Ureter (tissue), 1 donor: ENCODE measurements around the gene TAS2R31. TPM values are rescaled to one million over a fixed set of nuclear protein-coding genes. Genes with fewer than 3 reads are reported as not detected.
"Not testable (repeated sequence)": the region's sequence is repeated elsewhere in the genome, so short reads cannot be mapped to it uniquely, and the experiment has no call there.

ENCODE experiments used
- DNase-seq: peaks from one replicate; pipeline ENCODE4 v3.0.0-alpha.2; 2020; ENCODE audit warnings: low spot score
- total RNA-seq: library from RNA; stranded (reverse); gene quantifications from one replicate; pipeline ENCODE4 v1.2.4, GENCODE V29; 2023
- donor health status: DM: yes; HTN: yes; CAD: no.

TAS2R31 gene, protein sequence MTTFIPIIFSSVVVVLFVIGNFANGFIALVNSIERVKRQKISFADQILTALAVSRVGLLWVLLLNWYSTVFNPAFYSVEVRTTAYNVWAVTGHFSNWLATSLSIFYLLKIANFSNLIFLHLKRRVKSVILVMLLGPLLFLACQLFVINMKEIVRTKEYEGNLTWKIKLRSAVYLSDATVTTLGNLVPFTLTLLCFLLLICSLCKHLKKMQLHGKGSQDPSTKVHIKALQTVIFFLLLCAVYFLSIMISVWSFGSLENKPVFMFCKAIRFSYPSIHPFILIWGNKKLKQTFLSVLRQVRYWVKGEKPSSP
- total RNA-seq: 12.2 TPM

DNA sequence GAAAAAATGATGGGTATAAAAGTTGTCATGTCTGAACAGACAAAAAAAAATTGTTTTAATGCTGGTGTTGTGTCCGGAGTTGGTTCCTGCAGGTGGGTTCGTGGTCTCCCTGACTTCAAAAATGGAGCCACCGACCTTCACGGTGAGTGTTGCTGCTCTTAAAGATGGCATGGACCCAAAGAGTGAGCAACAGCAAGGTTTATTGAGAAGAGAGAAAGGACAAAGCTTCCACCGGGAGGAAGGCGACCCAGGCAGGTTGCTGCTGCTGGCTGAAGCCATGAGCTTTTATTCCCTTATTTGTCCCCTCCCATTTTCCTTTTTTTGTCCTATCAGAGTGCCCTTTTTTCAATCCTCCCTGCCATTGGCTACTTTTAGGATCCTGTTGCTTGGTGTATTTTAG is at the start of gene TAS2R31:
Gene TAS2R31, minus strand, starts transcription at position 101 of the 400 bp plus-strand sequence. Its CDS starts 72 bp downstream, at position 29.
- no peak for DNase-seq

DNA sequence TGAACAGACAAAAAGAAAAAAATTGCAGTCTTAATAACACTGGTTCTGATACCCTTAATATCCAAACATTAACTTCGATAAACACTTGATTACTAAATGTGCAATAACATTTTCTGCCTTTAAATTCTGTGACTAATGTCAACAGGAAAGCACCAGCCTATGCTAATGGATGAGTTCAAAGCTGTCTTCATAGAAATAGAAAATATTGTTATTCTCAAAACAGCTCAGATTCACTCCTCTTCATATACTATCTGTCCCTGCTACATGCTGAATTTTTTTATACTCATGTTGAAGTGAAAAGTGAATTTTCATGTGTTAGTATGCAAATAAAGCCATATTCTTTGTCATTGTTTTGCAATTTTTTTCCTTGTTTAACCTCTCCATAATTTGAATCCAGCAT is 47.0 kb upstream of the TAS2R31 start:
- DNase-seq: no peak

DNA sequence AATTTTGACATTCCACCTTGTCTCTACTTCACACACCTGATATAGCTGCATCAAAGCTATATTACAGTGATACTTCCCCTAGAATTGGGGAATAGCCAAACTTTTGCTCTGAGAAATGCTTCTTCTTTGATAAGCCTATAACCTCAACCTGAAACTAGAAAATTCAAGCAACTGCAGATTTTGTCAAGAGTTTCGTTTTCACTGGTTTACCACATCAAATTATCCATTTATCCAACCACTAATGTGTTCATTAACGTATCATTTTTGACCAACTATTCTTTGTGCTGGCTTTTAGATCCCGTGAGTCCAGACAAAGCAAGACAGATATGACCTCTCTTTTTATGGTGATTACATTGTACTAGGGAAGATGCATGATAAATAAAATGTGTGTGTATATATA is 44.4 kb upstream of the TAS2R31 start:
- no peak for DNase-seq

DNA sequence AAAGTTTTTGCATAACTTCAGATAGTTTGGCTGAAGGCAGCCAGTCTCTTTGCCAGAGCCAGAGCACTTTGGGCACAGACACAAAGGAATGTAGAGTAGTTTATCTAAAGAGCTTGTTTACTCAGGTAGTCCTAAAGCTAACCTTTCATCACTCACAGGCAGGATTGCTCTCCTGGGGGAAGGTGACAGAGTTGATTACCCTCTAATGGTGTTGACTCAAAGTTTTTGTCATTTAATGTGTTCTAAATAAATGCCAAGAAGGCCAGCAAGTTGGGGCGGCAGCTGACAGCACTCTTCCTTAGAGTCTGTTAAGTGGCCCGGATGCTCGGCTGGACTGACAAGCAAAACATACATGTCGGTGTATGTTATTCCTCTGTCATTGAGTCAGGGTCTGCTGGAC is 40.2 kb upstream of the TAS2R31 start:
- DNase-seq: no peak

DNA sequence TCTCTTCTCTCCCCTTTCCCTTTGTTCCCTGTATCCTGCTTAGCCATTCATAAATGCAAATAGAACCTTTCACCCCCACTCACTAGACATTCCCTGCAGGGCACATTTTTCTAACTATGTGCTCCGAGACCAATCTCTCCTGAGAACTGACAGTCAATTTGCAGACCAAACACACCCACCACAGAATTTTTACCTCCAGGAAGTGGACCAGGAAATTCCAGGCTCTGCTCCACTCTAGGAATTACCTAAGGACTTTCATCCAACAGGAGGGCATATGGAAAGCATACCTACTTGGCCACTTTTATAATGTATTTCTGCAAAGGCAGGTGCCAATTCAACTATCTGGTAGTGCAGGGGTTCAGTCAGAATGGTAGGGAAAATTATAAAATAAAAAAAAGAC is 39.8 kb upstream of the TAS2R31 start:
- DNase-seq: no peak

DNA sequence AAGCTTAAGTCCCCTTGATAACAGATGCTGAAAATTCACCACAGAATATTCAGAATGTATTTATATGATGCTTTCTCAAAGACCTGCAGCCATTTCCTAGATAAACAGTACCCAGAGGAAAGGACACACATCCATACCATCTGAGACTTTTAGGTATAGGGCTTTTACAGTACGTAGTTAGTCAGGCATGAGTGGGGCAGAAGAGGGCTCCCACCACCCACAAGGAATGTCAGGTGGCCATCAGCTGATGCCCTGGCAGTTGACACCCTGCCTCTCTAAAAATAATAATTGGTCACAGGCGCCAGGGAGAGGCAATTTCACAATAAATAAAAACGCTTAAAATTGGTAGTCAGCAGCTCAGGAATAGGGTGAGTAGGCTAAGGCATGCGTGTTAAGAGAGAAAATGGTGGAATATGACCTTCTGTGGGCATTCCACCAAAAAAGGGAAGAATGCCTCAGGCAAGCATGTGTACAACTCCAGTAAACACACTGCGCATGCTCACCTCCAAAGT is 38.7 kb upstream of the TAS2R31 start:
- DNase-seq: no peak

DNA sequence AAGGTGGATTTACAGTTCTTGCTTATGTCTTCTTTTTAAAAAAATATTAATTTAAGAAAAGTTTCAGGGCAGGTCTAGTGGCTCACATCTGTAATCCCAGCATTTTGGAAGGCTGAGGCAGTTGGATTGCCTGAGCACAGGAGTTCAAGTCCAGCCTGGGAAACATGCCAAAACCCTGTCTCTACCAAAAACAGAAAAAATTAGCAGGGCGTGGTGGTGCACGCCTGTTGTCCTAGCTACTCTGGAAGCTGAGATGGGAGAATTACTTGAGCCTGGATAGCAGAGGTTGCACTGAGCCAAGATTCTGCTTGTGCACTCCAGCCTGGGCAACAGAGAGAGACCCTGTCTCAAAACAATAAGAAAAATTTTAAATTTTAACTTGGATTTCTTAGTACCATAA is 36.3 kb upstream of the TAS2R31 start:
- DNase-seq: no peak

DNA sequence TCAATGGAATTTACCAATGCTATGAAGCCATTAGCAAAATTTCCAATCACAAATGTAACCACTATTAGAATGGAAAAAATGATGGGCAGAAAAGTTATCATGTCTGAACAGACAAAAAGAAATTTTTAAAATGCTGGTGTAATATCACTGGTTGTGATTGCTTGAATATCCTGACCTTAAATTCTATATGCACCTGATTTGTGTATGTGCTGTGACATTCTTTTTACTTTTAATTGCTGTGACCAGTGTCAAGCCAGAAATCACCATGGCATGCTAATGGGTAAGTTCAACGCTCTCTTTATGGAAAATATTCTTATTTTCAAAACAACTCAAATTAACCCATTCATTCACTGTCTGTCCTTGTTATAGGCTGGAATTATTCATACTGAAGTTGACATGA is 31.0 kb upstream of the TAS2R31 start, which contains the start of gene TAS2R46:
Gene TAS2R46, minus strand, starts transcription at position 101 of the 400 bp plus-strand sequence. Its CDS starts 0 bp downstream, at position 101.
- not testable (repeated sequence) for DNase-seq

DNA sequence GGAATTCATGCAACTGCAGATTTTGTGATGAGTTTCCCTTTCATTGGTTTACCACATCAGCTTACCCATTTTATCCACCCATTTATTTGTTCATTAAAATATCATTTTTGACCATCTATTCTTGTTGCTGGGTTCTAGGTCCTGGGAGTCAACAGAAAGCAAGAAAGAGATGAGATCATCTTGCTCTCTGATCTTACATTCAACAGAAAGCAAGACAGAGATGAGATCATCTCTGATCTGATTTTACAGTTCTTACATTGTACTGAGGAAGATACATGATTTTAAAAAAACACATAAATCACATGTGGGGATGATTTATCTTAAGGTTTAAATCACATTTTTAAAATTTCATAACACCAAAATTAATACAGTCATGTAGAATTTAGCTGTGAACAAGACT is 28.6 kb upstream of the TAS2R31 start:
- no peak for DNase-seq

DNA sequence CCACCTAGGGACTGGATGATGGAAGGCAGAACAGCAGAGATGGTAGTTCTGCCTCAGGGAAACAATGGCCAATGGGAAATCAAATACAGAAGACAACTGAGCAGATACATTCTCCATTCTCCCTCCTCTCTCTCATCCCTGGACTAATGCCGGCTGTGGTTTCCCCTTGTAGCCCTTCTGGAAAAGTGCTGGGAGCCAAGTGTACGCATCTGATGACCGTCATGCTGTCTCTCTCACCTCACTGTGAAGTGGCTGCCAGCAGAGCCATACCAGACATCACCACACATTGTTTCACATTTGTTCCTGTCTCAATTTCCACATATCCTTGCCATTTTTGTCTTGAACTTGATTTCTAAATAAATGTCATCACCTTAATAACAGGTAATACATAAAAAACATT is 27.8 kb upstream of the TAS2R31 start:
- no peak for DNase-seq

DNA sequence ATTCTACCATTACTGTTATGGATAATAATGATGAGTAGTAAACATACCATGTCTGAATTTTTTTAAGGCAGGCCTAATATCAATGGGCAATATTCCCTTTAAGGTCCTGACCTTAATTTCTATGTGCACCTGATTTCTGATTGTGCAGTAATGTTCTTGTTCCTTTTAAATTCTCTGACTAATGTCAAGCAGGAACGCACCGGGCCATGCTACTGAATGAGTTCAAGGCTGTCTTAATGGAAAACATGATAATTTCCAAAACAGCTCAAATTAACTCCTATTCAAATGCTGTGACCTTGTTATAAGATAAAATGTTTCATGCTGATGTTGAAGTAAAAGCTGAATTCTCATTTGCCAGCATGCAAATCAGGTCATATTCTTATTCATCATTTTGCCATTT is 24.1 kb upstream of the TAS2R31 start:
- no peak for DNase-seq

DNA sequence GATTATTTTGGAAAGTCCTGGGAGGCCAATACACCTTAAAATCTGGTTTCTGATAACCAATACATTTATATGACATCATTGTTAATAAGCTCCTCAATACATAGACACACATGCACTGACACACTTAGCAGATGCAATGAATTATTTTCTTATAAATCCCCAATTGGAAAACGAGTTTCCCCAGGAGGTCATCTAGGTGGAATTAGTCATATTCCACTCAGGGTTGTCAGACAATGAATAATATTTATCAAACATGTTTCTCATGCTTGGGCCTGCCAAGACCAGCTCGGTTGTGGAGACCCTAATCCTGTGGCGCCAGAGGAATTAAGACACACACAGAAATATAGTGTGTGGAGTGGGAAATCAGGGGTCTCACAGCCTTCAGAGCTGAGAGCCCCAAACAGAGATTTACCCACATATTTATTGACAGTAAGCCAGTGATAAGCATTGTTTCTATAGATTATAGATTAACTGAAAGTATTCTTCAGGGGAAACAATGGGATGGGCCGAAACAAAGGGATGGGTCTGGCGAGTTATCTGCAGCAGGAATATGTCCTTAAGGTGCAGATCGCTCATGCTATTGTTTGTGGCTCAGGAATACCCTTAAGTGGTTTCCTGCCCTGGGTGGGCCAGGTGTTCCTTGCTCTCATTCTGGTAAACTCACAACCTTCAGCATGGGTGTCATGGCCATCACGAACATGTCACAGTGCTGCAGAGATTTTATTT is 18.8 kb upstream of the TAS2R31 start:
- DNase-seq: not testable (repeated sequence)

DNA sequence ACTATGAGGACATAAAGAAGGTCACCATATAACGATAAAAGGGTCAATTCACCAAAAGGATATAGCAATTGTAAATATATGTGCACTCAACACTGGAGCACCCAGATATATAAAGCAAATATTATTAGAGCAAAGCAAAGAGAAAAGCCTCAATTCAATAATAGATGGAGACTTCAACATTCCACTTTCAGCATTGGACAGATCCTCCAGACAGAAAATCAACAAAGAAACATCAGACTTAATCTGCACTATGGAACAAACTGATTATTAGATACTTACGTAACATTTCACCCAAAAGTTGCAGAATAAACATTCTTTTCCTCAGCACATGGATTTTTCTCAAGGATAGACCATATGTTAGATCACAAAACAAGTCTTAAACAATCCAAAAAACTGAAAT is 10.2 kb upstream of the TAS2R31 start:
- DNase-seq: not testable (repeated sequence)

DNA sequence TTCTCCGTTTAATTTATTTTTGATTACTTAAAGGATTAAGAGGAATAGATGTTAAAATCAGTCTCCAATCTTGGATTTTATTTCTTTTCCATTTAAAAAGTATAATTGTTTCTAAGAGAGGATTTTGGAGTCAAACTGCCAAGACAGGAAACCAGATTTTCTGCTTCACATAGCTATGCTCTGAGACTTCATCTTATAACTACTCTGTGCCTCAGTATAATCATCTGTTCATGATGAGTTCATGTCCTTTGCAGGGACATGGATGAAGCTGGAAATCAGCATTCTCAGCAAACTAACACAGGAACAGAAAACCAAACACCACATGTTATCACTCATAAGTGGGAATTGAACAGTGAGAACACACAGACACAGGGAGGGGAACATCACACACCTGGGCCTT is 9.0 kb upstream of the TAS2R31 start:
- no peak for DNase-seq

DNA sequence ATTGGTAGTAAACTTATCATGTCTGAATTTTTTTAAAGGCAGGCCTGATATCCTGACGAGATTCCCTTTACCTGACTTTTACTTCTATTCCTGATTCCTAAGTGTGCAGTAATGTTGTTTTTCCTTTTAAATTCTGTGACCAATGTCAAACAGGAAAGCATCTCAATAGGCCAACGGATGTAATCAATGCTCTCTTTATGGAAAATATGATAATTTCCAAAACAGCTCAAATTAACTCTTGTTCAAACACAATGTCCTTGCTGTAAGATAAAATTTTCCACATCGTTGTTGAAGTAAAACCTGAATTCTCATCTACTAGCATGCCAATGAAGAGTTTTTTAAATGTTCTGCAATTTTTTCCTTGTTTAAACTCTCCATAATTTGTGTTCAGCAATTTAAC is 8.0 kb upstream of the TAS2R31 start:
- no peak for DNase-seq

DNA sequence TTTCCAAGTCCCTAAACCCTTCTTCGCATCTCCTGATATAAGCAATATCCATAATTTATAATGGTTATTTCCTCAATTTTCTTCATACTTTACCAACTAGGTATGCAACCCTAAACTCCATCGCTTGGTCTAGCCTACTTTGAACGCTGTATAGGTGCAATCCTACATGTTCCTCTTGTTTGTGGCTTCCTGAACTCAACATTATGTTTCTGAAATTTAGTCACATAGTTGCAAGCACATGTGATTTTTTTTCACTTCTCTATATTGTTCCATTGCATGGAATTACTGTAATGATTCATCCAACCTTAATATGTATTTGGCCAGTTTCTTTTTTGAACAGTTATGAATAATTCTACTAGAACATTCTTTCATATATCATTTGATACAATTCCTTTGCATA is 2.8 kb upstream of the TAS2R31 start:
- DNase-seq: not testable (repeated sequence)

DNA sequence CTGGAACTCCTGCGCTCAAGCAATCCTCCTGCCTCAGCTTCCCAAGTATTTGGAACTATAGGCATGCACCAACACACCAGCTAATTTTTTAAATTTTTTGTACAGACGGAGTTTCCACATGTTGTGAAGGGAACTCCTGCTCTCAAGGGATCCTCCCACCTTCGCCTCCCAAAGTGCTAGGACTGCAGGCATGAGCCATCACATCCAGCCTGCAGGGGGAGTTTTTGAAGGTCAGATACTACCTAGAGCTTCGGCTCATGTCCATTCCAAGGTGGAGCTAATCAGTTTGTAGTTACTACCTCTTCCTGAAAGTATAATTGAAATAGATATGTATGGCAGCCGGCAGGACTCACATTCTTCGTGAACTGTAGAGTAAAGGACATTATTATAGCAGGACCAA is 5.1 kb downstream of the TAS2R31 start:
- no peak for DNase-seq

DNA sequence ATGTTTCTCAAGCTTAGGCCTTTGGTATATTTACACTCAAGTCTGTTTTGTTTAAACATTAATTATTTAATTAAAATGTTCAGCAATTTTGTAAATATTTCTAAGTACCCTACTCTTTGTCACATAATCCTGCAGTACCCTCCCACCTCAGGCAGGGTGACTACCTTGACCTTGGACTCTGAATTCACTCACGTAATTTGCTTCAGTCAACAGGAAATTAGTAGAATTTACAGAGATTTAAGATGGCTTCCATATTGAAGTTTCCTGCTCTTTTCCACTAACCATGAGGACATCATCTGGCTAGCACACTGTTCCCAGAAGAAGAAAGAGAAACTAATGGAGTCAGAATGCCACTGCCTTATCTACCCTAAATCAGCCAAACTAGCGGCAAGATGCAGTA is 7.8 kb downstream of the TAS2R31 start:
- DNase-seq: no peak

DNA sequence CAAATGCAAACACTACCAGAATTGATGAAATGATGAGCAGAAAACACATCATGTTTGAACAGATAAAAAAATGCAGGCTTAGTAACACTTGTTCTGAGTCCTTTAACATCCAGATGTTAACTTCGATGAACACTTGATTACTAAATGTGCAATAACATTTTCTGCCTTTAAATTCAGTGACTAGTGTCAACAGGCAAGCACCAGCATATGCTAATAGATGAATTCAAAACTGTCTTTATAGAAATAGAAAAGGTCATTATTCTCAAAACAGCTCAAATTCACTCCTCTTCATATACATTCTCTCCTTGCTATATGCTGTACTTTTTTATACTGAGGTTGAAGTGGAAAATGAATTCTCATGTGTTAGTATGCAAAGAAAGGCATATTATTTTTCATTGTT is 8.7 kb downstream of the TAS2R31 start, which contains the start of gene TAS2R19:
Gene TAS2R19, minus strand, starts transcription at position 101 of the 400 bp plus-strand sequence. Its CDS starts 49 bp downstream, at position 52.
- no peak for DNase-seq

DNA sequence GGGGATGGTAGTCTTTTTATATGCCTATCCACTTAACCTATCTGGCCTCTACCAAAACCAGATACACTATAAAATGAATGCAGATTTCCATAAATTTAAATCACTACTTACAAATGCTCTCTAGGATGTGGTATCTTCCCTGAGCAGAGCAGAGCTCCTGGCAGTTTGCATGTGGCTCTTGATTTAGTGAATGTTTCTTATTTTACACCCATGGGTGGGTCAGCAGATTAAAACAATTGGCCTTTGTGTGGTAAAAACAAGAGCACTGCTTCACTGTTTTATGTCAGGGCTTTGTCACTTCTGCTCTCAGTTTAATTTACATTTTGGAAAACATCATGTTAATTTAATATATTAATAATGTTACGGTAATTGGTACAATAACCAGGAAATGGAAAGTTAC is 14.3 kb downstream of the TAS2R31 start:
- no peak for DNase-seq

DNA sequence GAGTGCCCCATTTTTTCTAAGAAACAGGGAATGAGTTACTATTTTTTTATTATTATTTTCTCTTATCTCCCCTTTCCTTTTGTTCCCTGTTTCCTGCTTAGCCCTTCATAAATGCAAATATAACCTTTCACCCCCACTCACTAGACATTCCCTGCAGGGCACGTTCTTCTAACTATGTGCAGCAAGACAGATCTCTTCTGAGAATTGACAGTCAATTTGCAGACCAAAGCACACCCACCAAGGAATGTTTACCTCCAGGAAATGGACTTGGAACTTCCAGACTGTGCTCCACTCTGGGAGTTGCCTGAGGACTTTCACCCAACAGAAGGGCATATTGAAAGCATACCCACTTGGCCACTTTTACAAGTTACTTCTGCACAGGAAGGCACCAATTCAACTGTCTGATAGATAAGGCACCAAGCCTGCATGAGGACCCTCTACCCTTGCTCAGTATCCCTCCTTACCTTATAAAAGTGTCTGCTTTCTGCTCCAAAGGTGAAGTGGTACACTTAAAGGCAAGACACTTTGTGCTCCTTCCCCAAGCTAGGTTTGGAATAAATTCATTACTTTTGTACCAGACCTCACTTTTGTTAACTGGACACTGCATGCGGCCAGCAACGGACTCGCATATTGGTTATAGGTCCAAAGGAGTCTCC is 15.3 kb downstream of the TAS2R31 start:
- no peak for DNase-seq

DNA sequence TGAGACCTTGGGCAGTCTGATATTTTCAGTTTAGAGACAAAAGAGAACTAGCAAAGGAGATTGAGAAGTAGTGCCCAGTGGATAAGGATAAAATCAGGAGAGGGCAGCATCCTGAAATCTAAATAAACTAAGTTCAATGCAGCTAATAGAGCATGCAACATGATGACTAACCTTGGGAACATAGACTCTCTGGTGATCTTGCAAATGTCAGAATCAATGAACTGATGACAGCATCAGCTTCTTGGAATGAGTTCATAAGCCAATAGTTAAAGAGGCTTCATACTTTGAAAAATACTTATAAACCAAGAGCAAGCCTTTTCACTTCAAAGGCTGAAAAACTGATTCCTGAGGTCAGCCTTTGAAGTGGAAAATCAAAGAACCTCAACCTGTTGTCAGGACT is 17.0 kb downstream of the TAS2R31 start:
- DNase-seq: no peak
